ENCODE data around the gene C10orf120. TPM values are rescaled to one million over a fixed set of nuclear protein-coding genes. Genes with fewer than 3 reads are reported as not detected.

C10orf120 gene
- not detected for total RNA-seq

- DNase-seq (no peak), ATAC-seq (no peak)
- H3K4me1 Mint-ChIP-seq (ENCODE audit: low read depth), result no peaks in the 10 kb centered on the region
- CTCF ChIA-PET, result no interaction called here
- no peak within 1 kb of the TSS for H3K4me3 Mint-ChIP-seq
- H3K36me3 Mint-ChIP-seq (ENCODE audit: low read depth), result no peaks in the 10 kb centered on the region
- POLR2A ChIA-PET, result no interaction called here
- H3K27ac Mint-ChIP-seq, result no peak within 1 kb of the TSS
- H3K9me3 Mint-ChIP-seq (ENCODE audit: insufficient read depth), result no peaks in the 10 kb centered on the region
- H3K27me3 Mint-ChIP-seq (ENCODE audit: low read depth), result peaks cover 7% of the 10 kb centered on the region
Observed at GRCh38 chr10:122699796-122700455, at the start of gene C10orf120. C10orf120 (minus strand) TSS chr10:122699846; CDS start chr10:122699790, 56 bp downstream.

- Mint-ChIP-seq H3K36me3 (ENCODE audit: low read depth) (no peaks in the 10 kb centered on the region), H3K9me3 (ENCODE audit: insufficient read depth) (no peaks in the 10 kb centered on the region), H3K27ac (no peak overlapping the region), H3K4me3 (no peak overlapping the region), H3K27me3 (ENCODE audit: low read depth) (peaks cover 6% of the 10 kb centered on the region), H3K4me1 (ENCODE audit: low read depth) (no peaks in the 10 kb centered on the region)
- ATAC-seq, result no peak
- CTCF ChIA-PET, result interaction anchor here (1.3 kb wide), 1 partner anchor 35 kb away, joined by 3 read pairs; no protein-coding TSS in a partner anchor
- no peak for DNase-seq
- POLR2A ChIA-PET, result no interaction called here
Observed at GRCh38 chr10:122748496-122748895, 48.9 kb upstream of the C10orf120 start.

GRCh38 chr10:122746408-122746807 is 46.8 kb upstream of the C10orf120 start:
- H3K36me3 Mint-ChIP-seq (ENCODE audit: low read depth), result no peaks in the 10 kb centered on the region
- H3K4me3 Mint-ChIP-seq, result no peak overlapping the region
- ChIA-PET POLR2A (no interaction called here), CTCF (no interaction called here)
- DNase-seq, result no peak
- H3K9me3 Mint-ChIP-seq (ENCODE audit: insufficient read depth), result no peaks in the 10 kb centered on the region
- H3K27me3 Mint-ChIP-seq (ENCODE audit: low read depth), result peaks cover 10% of the 10 kb centered on the region
- H3K4me1 Mint-ChIP-seq (ENCODE audit: low read depth), result no peaks in the 10 kb centered on the region
- ATAC-seq, result no peak
- H3K27ac Mint-ChIP-seq, result no peak overlapping the region

- no peak overlapping the region for H3K4me3 Mint-ChIP-seq
- no peaks in the 10 kb centered on the region for H3K4me1 Mint-ChIP-seq (ENCODE audit: low read depth)
- DNase-seq (no peak), ATAC-seq (no peak)
- peaks cover 10% of the 10 kb centered on the region for H3K27me3 Mint-ChIP-seq (ENCODE audit: low read depth)
- H3K9me3 Mint-ChIP-seq (ENCODE audit: insufficient read depth), result no peaks in the 10 kb centered on the region
- no peak overlapping the region for H3K27ac Mint-ChIP-seq
- ChIA-PET POLR2A (no interaction called here), CTCF (no interaction called here)
- no peaks in the 10 kb centered on the region for H3K36me3 Mint-ChIP-seq (ENCODE audit: low read depth)
Observed at GRCh38 chr10:122744257-122744656, 44.6 kb upstream of the C10orf120 start.

GRCh38 chr10:122740640-122741039 is 41.0 kb upstream of the C10orf120 start:
- DNase-seq (no peak), ATAC-seq (no peak)
- H3K36me3 Mint-ChIP-seq (ENCODE audit: low read depth), result no peaks in the 10 kb centered on the region
- ChIA-PET POLR2A (no interaction called here), CTCF (no interaction called here)
- H3K4me3 Mint-ChIP-seq, result no peak overlapping the region
- peaks cover 10% of the 10 kb centered on the region for H3K27me3 Mint-ChIP-seq (ENCODE audit: low read depth)
- H3K4me1 Mint-ChIP-seq (ENCODE audit: low read depth), result no peaks in the 10 kb centered on the region
- no peak overlapping the region for H3K27ac Mint-ChIP-seq
- H3K9me3 Mint-ChIP-seq (ENCODE audit: insufficient read depth), result no peaks in the 10 kb centered on the region

- ChIA-PET CTCF (no interaction called here), POLR2A (no interaction called here)
- no peak for DNase-seq
- H3K4me1 Mint-ChIP-seq (ENCODE audit: low read depth), result no peaks in the 10 kb centered on the region
- ATAC-seq, result no peak
- no peaks in the 10 kb centered on the region for H3K36me3 Mint-ChIP-seq (ENCODE audit: low read depth)
- no peaks in the 10 kb centered on the region for H3K9me3 Mint-ChIP-seq (ENCODE audit: insufficient read depth)
- H3K27me3 Mint-ChIP-seq (ENCODE audit: low read depth), result peaks cover 10% of the 10 kb centered on the region
- H3K4me3 Mint-ChIP-seq, result no peak overlapping the region
- no peak overlapping the region for H3K27ac Mint-ChIP-seq
Observed at GRCh38 chr10:122738031-122738430, 38.4 kb upstream of the C10orf120 start.

GRCh38 chr10:122733931-122734665 is 34.5 kb upstream of the C10orf120 start:
- Mint-ChIP-seq H3K4me1 (ENCODE audit: low read depth) (no peaks in the 10 kb centered on the region), H3K9me3 (ENCODE audit: insufficient read depth) (no peaks in the 10 kb centered on the region), H3K36me3 (ENCODE audit: low read depth) (no peaks in the 10 kb centered on the region), H3K27ac (no peak overlapping the region), H3K27me3 (ENCODE audit: low read depth) (peaks cover 6% of the 10 kb centered on the region), H3K4me3 (no peak overlapping the region)
- ATAC-seq (no peak), DNase-seq (no peak)
- CTCF ChIA-PET, result no interaction called here
- POLR2A ChIA-PET, result no interaction called here

GRCh38 chr10:122733443-122733842 is 33.8 kb upstream of the C10orf120 start:
- ChIA-PET POLR2A (no interaction called here), CTCF (no interaction called here)
- H3K36me3 Mint-ChIP-seq (ENCODE audit: low read depth), result no peaks in the 10 kb centered on the region
- no peak overlapping the region for H3K4me3 Mint-ChIP-seq
- DNase-seq (no peak), ATAC-seq (no peak)
- no peaks in the 10 kb centered on the region for H3K4me1 Mint-ChIP-seq (ENCODE audit: low read depth)
- no peaks in the 10 kb centered on the region for H3K9me3 Mint-ChIP-seq (ENCODE audit: insufficient read depth)
- H3K27me3 Mint-ChIP-seq (ENCODE audit: low read depth), result peaks cover 6% of the 10 kb centered on the region
- H3K27ac Mint-ChIP-seq, result no peak overlapping the region

GRCh38 chr10:122730238-122730637 is 30.6 kb upstream of the C10orf120 start:
- no peaks in the 10 kb centered on the region for H3K36me3 Mint-ChIP-seq (ENCODE audit: low read depth)
- H3K9me3 Mint-ChIP-seq (ENCODE audit: insufficient read depth), result no peaks in the 10 kb centered on the region
- no peak for ATAC-seq
- no peak overlapping the region for H3K27ac Mint-ChIP-seq
- CTCF ChIA-PET, result no interaction called here
- H3K27me3 Mint-ChIP-seq (ENCODE audit: low read depth), result peaks cover 2% of the 10 kb centered on the region
- POLR2A ChIA-PET, result no interaction called here
- no peak overlapping the region for H3K4me3 Mint-ChIP-seq
- DNase-seq, result no peak
- no peaks in the 10 kb centered on the region for H3K4me1 Mint-ChIP-seq (ENCODE audit: low read depth)

- H3K4me1 Mint-ChIP-seq (ENCODE audit: low read depth), result no peaks in the 10 kb centered on the region
- no peaks in the 10 kb centered on the region for H3K9me3 Mint-ChIP-seq (ENCODE audit: insufficient read depth)
- H3K4me3 Mint-ChIP-seq, result no peak overlapping the region
- H3K27me3 Mint-ChIP-seq (ENCODE audit: low read depth), result peaks cover under 1% of the 10 kb centered on the region
- no peaks in the 10 kb centered on the region for H3K36me3 Mint-ChIP-seq (ENCODE audit: low read depth)
- no peak overlapping the region for H3K27ac Mint-ChIP-seq
- ChIA-PET POLR2A (no interaction called here), CTCF (no interaction called here)
- DNase-seq (no peak), ATAC-seq (no peak)
Observed at GRCh38 chr10:122729126-122729525, 29.5 kb upstream of the C10orf120 start.

GRCh38 chr10:122727426-122727825 is 27.8 kb upstream of the C10orf120 start:
- ATAC-seq, result no peak
- Mint-ChIP-seq H3K36me3 (ENCODE audit: low read depth) (no peaks in the 10 kb centered on the region), H3K9me3 (ENCODE audit: insufficient read depth) (no peaks in the 10 kb centered on the region), H3K27me3 (ENCODE audit: low read depth) (no peaks in the 10 kb centered on the region), H3K27ac (no peak overlapping the region), H3K4me1 (ENCODE audit: low read depth) (no peaks in the 10 kb centered on the region), H3K4me3 (no peak overlapping the region)
- DNase-seq, result no peak
- CTCF ChIA-PET, result no interaction called here
- POLR2A ChIA-PET, result no interaction called here

- POLR2A ChIA-PET, result no interaction called here
- no peaks in the 10 kb centered on the region for H3K4me1 Mint-ChIP-seq (ENCODE audit: low read depth)
- no peaks in the 10 kb centered on the region for H3K36me3 Mint-ChIP-seq (ENCODE audit: low read depth)
- no peak for ATAC-seq
- CTCF ChIA-PET, result no interaction called here
- no peak overlapping the region for H3K4me3 Mint-ChIP-seq
- H3K27ac Mint-ChIP-seq, result no peak overlapping the region
- no peak for DNase-seq
- H3K9me3 Mint-ChIP-seq (ENCODE audit: insufficient read depth), result no peaks in the 10 kb centered on the region
- no peaks in the 10 kb centered on the region for H3K27me3 Mint-ChIP-seq (ENCODE audit: low read depth)
Observed at GRCh38 chr10:122725768-122726167, 26.1 kb upstream of the C10orf120 start.

GRCh38 chr10:122725006-122725405 is 25.4 kb upstream of the C10orf120 start:
- CTCF ChIA-PET, result no interaction called here
- POLR2A ChIA-PET, result no interaction called here
- Mint-ChIP-seq H3K9me3 (ENCODE audit: insufficient read depth) (no peaks in the 10 kb centered on the region), H3K4me1 (ENCODE audit: low read depth) (no peaks in the 10 kb centered on the region), H3K27me3 (ENCODE audit: low read depth) (no peaks in the 10 kb centered on the region), H3K4me3 (no peak overlapping the region), H3K27ac (no peak overlapping the region), H3K36me3 (ENCODE audit: low read depth) (no peaks in the 10 kb centered on the region)
- DNase-seq (no peak), ATAC-seq (no peak)
